ENCODE data around the gene AVPI1. TPM values are rescaled to one million over a fixed set of nuclear protein-coding genes. Genes with fewer than 3 reads are reported as not detected.

AVPI1 gene
- total and polyA plus RNA-seq, 4 donors: 6.6 to 22.1 (median 11.9) TPM

GRCh38 chr10:97635577-97635976, 51.5 kb downstream of the AVPI1 start:
- no peaks in the 10 kb centered on the region for H3K9me3 ChIP-seq (ENCODE audit: control insufficient read depth in 4 of 4, low read length in 3 of 4)
- no peak for DNase-seq (ENCODE audit: low spot score)
- no peaks in the 10 kb centered on the region for H3K36me3 ChIP-seq (ENCODE audit: control insufficient read depth in 4 of 4, insufficient read depth in 3 of 4, low read depth in 1 of 4, low read length in 3 of 4)
- H3K27me3 ChIP-seq (ENCODE audit: control insufficient read depth in 4 of 4, insufficient read depth in 4 of 4, low read length in 3 of 4): no peaks in the 10 kb centered on the region
- H3K4me1 ChIP-seq (ENCODE audit: control insufficient read depth in 4 of 4, insufficient read depth in 4 of 4, low read length in 3 of 4): peaks cover 1 to 8% (median 6%) of the 10 kb centered on the region in 4 donors
- WGBS: 90% methylated on average over 1 of the region's 1 CpG
- no peak overlapping the region for H3K27ac ChIP-seq (ENCODE audit: low read depth in 1 of 2, low read length in 2 of 2)
- H3K9ac ChIP-seq (ENCODE audit: low read depth in 1 of 2, low read length in 2 of 2): no peak overlapping the region
- H3K4me3 ChIP-seq (ENCODE audit: low read depth in 1 of 3, low read length in 3 of 3): no peak overlapping the region
- TF ChIP-seq TAF1 (conservative IDR thresholded peaks at IDR 0.05): no peak
- no peak for TF ChIP-seq GABPA (IDR thresholded peaks at IDR 0.05 in 1 of 2, conservative IDR thresholded peaks at IDR 0.05 in 1 of 2)
- no peak for TF ChIP-seq ZBTB33 (IDR thresholded peaks at IDR 0.05)
- no peak for TF ChIP-seq EGR1 (IDR thresholded peaks at IDR 0.05; ENCODE audit: low read depth in 2 of 2)
- TF ChIP-seq HNF4A (conservative IDR thresholded peaks at IDR 0.05): no peak
- no peak for TF ChIP-seq REST (IDR thresholded peaks at IDR 0.05)
- TF ChIP-seq FOXA2 (IDR thresholded peaks at IDR 0.05): no peak
- TF ChIP-seq CTCF (IDR thresholded peaks at IDR 0.05; ENCODE audit: low read depth, low read length, missing input control): no peak
- TF ChIP-seq RAD21 (IDR thresholded peaks at IDR 0.05): no peak
- no peak for TF ChIP-seq RXRA (IDR thresholded peaks at IDR 0.05)
- no peak for TF ChIP-seq ATF3 (IDR thresholded peaks at IDR 0.05)
- no peak for TF ChIP-seq MAX (IDR thresholded peaks at IDR 0.05)
- TF ChIP-seq JUND (IDR thresholded peaks at IDR 0.05): no peak
- TF ChIP-seq FOXA1 (IDR thresholded peaks at IDR 0.05): no peak
- TF ChIP-seq HNF4G (IDR thresholded peaks at IDR 0.05): no peak
- no peak for TF ChIP-seq SP1 (IDR thresholded peaks at IDR 0.05)
- TF ChIP-seq NR2F2 (IDR thresholded peaks at IDR 0.05): no peak
- no peak for TF ChIP-seq YY1 (IDR thresholded peaks at IDR 0.05)

All from liver (tissue), 9 donors.